Measurements from ENCODE around the gene STIM1. TPM values are rescaled to one million over a fixed set of nuclear protein-coding genes. Genes with fewer than 3 reads are reported as not detected.

STIM1 gene
- total RNA-seq, 3 donors from 2014 or later (not counting 1 experiment from before 2014, with no cell fraction given), result 171 to 187 (median 175) TPM

DNA sequence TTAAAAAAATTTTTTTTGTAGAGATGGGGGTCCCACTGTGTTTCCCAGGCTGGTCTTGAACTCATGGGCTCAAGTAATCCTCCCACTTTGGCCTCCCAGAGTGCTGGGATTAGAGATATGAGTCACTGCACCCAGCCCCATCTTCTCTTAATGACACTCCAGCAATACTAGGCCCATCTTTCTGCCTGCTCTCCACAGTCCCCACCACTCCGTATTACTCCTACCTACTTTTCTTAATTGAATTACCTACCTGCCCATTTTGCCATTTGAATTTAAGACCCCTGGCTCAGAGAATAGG lies 2.0 kb upstream of the STIM1 start:
- no peaks in the 10 kb centered on the region for H3K27me3 ChIP-seq (ENCODE audit: control insufficient read depth, insufficient read depth, low read length)
- no peaks in the 10 kb centered on the region for H3K9me3 ChIP-seq (ENCODE audit: control insufficient read depth, insufficient read depth, low read length)
- Mint-ChIP-seq H3K9me3 (no peaks in the 10 kb centered on the region), H3K27ac (peak overlapping the region; percentile 83 to 100), H3K4me1 (peaks cover 56 to 59% of the 10 kb centered on the region in 2 donors), H3K4me3 (no peak overlapping the region), H3K27me3 (ENCODE audit: low read depth in 2 of 2) (no peaks in the 10 kb centered on the region), H3K36me3 (no peaks in the 10 kb centered on the region)
- H3K36me3 ChIP-seq (ENCODE audit: control insufficient read depth, insufficient read depth, low read length), result no peaks in the 10 kb centered on the region
- ATAC-seq (no peak), DNase-seq (no peak)
- H3K4me1 ChIP-seq (ENCODE audit: control insufficient read depth, insufficient read depth, low read length), result peaks cover 37% of the 10 kb centered on the region
- TF ChIP-seq CTCF (IDR thresholded peaks at IDR 0.05), result no peak
- no peak overlapping the region for H3K4me3 ChIP-seq (ENCODE audit: low read length)
- peak overlapping the region; percentile 86 for H3K27ac ChIP-seq (ENCODE audit: low read length)
- intact Hi-C loops (cut with micrococcal nuclease), result no loop called here
- 89% methylated on average over 1 of the region's 1 CpG for WGBS (ENCODE audit: insufficient coverage)

GRCh38 chr11:3853899-3854659 lies 1.4 kb upstream of the STIM1 start:
- no peak overlapping the region for H3K4me3 ChIP-seq (ENCODE audit: low read length)
- 12% methylated on average over 10 of the region's 11 CpGs for WGBS (ENCODE audit: insufficient coverage)
- peak; percentile 42 to 89 for DNase-seq

GRCh38 chr11:3854660-3854976 lies 846 bp upstream of the STIM1 start:
- Histone ChIP-seq H3K27ac (ENCODE audit: low read length) (peak overlapping the region; percentile 86), H3K4me1 (ENCODE audit: control insufficient read depth, insufficient read depth, low read length) (peaks cover 47% of the 10 kb centered on the region), H3K36me3 (ENCODE audit: control insufficient read depth, insufficient read depth, low read length) (no peaks in the 10 kb centered on the region), H3K9me3 (ENCODE audit: control insufficient read depth, insufficient read depth, low read length) (no peaks in the 10 kb centered on the region), H3K27me3 (ENCODE audit: control insufficient read depth, insufficient read depth, low read length) (no peaks in the 10 kb centered on the region), H3K4me3 (ENCODE audit: low read length) (peak overlapping the region; percentile 96)
- Mint-ChIP-seq H3K4me1 (peaks cover 61 to 63% of the 10 kb centered on the region in 2 donors), H3K36me3 (no peaks in the 10 kb centered on the region), H3K4me3 (peak overlapping the region; percentile 95), H3K27ac (peak overlapping the region; percentile 83 to 100), H3K9me3 (no peaks in the 10 kb centered on the region), H3K27me3 (ENCODE audit: low read depth in 2 of 2) (no peaks in the 10 kb centered on the region)
- ATAC-seq (no peak), DNase-seq (no peak)
- 4% methylated on average over 7 of the region's 7 CpGs for WGBS (ENCODE audit: insufficient coverage)
- intact Hi-C loops (cut with micrococcal nuclease), result loop anchor here (1.0 to 2.0 kb wide), 5 partner anchors 13 to 218 kb away; no protein-coding TSS in a partner anchor
- TF ChIP-seq CTCF (IDR thresholded peaks at IDR 0.05), result no peak

More at GRCh38 chr11:3853899-3854659, 1.4 kb upstream of the STIM1 start:
- intact Hi-C loops (cut with micrococcal nuclease), result loop anchor here (1.0 to 2.0 kb wide), 5 partner anchors 13 to 218 kb away; no protein-coding TSS in a partner anchor
- no peaks in the 10 kb centered on the region for H3K9me3 ChIP-seq (ENCODE audit: control insufficient read depth, insufficient read depth, low read length)
- Mint-ChIP-seq H3K4me3 (peak overlapping the region; percentile 95), H3K27ac (peak overlapping the region; percentile 83 to 100), H3K4me1 (peaks cover 60 to 63% of the 10 kb centered on the region in 2 donors), H3K9me3 (no peaks in the 10 kb centered on the region), H3K36me3 (no peaks in the 10 kb centered on the region), H3K27me3 (ENCODE audit: low read depth in 2 of 2) (no peaks in the 10 kb centered on the region)
- peak overlapping the region; percentile 86 for H3K27ac ChIP-seq (ENCODE audit: low read length)
- H3K36me3 ChIP-seq (ENCODE audit: control insufficient read depth, insufficient read depth, low read length), result no peaks in the 10 kb centered on the region
- peak; percentile 29 to 65 (median 37) for ATAC-seq
- peaks cover 41% of the 10 kb centered on the region for H3K4me1 ChIP-seq (ENCODE audit: control insufficient read depth, insufficient read depth, low read length)
- TF ChIP-seq CTCF (IDR thresholded peaks at IDR 0.05), result no peak
- no peaks in the 10 kb centered on the region for H3K27me3 ChIP-seq (ENCODE audit: control insufficient read depth, insufficient read depth, low read length)
